ENCODE measurements around the gene CADM1.

DNA sequence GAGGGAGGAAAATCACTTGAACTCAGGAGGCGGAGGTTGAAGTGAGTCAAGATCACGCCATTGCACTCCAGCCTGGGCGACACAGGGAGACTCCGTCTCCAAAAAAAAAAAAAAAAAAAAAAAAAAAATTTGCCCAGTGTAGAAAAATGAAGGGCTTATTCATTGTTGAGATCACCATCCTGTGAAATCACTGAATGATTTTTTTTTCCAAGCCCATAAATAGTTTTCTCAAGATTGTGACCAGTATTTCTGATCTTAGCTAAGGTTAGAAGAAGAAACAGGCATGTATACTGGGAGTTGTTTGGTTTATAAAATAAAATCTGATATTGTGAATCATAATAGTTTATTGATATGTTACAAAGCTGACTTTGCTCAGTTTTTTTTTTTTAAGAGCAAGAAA lies 269.4 kb downstream of the CADM1 start:
- TF ChIP-seq, protein P1, sequence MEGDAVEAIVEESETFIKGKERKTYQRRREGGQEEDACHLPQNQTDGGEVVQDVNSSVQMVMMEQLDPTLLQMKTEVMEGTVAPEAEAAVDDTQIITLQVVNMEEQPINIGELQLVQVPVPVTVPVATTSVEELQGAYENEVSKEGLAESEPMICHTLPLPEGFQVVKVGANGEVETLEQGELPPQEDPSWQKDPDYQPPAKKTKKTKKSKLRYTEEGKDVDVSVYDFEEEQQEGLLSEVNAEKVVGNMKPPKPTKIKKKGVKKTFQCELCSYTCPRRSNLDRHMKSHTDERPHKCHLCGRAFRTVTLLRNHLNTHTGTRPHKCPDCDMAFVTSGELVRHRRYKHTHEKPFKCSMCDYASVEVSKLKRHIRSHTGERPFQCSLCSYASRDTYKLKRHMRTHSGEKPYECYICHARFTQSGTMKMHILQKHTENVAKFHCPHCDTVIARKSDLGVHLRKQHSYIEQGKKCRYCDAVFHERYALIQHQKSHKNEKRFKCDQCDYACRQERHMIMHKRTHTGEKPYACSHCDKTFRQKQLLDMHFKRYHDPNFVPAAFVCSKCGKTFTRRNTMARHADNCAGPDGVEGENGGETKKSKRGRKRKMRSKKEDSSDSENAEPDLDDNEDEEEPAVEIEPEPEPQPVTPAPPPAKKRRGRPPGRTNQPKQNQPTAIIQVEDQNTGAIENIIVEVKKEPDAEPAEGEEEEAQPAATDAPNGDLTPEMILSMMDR (IDR thresholded peaks at IDR 0.05): no peak
- TF ChIP-seq POLR2A (IDR thresholded peaks at IDR 0.05): no peak
- TF ChIP-seq EP300 (IDR thresholded peaks at IDR 0.05): no peak
